C4-2B (cell line): Measurements from ENCODE around the gene SURF1.

Source experiments
- ZFX ChIP-seq: fragments of 450-650 bp; IDR thresholded peaks from 2 replicates; pipeline ENCODE4 v1.6.1; 2017
- TF ChIP-seq, protein P1 (sequence below): fragments of 450-650 bp; conservative IDR thresholded peaks from 2 replicates; pipeline ENCODE4 v1.5.1; 2017; ENCODE audit warnings: mild to moderate bottlenecking

DNA sequence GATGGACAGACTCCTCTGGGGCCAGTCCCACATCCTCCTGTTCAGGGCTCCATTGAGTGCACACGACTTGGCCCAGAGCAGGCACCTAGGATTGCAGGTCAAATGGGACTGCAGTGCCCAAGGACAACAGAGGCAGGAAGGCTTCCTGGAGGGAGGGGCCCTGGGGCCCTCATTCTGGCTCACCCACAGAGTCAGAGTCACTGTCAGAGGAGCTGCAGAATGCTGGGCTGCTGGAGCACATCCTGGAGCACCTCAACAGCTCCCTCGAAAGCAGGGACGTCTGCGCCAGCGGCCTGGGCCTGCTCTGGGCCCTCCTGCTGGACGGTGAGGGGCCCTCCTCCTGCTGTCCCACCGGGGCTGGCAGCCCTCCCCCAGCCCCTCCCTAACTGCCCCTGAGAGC lies 46.4 kb upstream of the SURF1 start:
- TF ChIP-seq, protein P1, sequence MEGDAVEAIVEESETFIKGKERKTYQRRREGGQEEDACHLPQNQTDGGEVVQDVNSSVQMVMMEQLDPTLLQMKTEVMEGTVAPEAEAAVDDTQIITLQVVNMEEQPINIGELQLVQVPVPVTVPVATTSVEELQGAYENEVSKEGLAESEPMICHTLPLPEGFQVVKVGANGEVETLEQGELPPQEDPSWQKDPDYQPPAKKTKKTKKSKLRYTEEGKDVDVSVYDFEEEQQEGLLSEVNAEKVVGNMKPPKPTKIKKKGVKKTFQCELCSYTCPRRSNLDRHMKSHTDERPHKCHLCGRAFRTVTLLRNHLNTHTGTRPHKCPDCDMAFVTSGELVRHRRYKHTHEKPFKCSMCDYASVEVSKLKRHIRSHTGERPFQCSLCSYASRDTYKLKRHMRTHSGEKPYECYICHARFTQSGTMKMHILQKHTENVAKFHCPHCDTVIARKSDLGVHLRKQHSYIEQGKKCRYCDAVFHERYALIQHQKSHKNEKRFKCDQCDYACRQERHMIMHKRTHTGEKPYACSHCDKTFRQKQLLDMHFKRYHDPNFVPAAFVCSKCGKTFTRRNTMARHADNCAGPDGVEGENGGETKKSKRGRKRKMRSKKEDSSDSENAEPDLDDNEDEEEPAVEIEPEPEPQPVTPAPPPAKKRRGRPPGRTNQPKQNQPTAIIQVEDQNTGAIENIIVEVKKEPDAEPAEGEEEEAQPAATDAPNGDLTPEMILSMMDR = no peak
- no peak for TF ChIP-seq ZFX
